Common myeloid progenitor, CD34-positive (primary cell): ENCODE results near the gene PRKCE.

Experiments
- CTCF ChIA-PET: fragments of 350-600 bp; sonication (Branson Sonifier 250); formaldehyde crosslinking; loops from one replicate; lab custom pipeline; 2021; ENCODE audit warnings: antibody characterized with exemption; lab: Charles Lee
- POLR2A ChIA-PET: fragments of 350-600 bp; sonication (Branson Sonifier 250); formaldehyde crosslinking; loops from one replicate; lab custom pipeline; 2021; ENCODE audit warnings: antibody characterized with exemption; lab: Charles Lee
- DNase-seq, 3 donors: peaks; one replicate each; pipeline versions ENCODE4 v3.0.0 to v3.0.0-alpha.2; 2013
- H3K27ac ChIP-seq, 2 experiments: 1 replicate in 1 of 2; 2 replicates in 1 of 2; pipeline ENCODE4 v1.7.0; 2013; ENCODE audit warnings: inconsistent platforms in 2 of 2, low read length in 2 of 2, mild to moderate bottlenecking in 2 of 2, low read depth in 1 of 2, moderate library complexity in 1 of 2; ENCODE audit not compliant: severe bottlenecking in 2 of 2, insufficient read depth in 1 of 2, poor library complexity in 1 of 2
- H3K27me3 ChIP-seq, 5 experiments: replicated peaks in 2 of 5; 1 replicate in 3 of 5; 2 replicates in 2 of 5; pipeline versions ENCODE4 v1.6.1 to v1.7.0; 2013; ENCODE audit warnings: low read length in 4 of 5, mild to moderate bottlenecking in 2 of 5, moderate library complexity in 2 of 5, inconsistent platforms in 1 of 5; ENCODE audit not compliant: insufficient read depth in 5 of 5, control insufficient read depth in 4 of 5
- H3K36me3 ChIP-seq, 4 experiments: 1 replicate in 2 of 4; 2 replicates in 2 of 4; pipeline versions ENCODE4 v1.6.1 to v1.7.0; 2013; ENCODE audit warnings: low read length in 3 of 4, control low read depth in 1 of 4, mild to moderate bottlenecking in 1 of 4; ENCODE audit not compliant: control insufficient read depth in 4 of 4, insufficient read depth in 4 of 4
- H3K4me1 ChIP-seq, 4 experiments: 1 replicate in 3 of 4; 2 replicates in 1 of 4; pipeline versions ENCODE4 v1.6.1 to v1.7.1; 2013; ENCODE audit warnings: low read length in 3 of 4, mild to moderate bottlenecking in 3 of 4, control low read depth in 1 of 4, inconsistent platforms in 1 of 4, moderate library complexity in 1 of 4; ENCODE audit not compliant: control insufficient read depth in 4 of 4, insufficient read depth in 4 of 4; ENCODE audit errors: control extremely low read depth in 1 of 4
- H3K4me3 ChIP-seq, 7 experiments: 1 replicate in 4 of 7; 2 replicates in 3 of 7; pipeline versions ENCODE4 v1.5.1 to v1.7.0; 2013; ENCODE audit warnings: mild to moderate bottlenecking in 7 of 7, low read length in 6 of 7, moderate library complexity in 6 of 7, inconsistent platforms in 2 of 7, low read depth in 2 of 7, control low read depth in 1 of 7; ENCODE audit not compliant: insufficient read depth in 4 of 7, control insufficient read depth in 1 of 7; ENCODE audit errors: extremely low read depth in 1 of 7
- H3K9me3 ChIP-seq, 5 experiments: 1 replicate in 4 of 5; 2 replicates in 1 of 5; pipeline versions ENCODE4 v1.6.1 to v1.7.1; 2013; ENCODE audit warnings: low read length in 4 of 5, mild to moderate bottlenecking in 2 of 5, inconsistent platforms in 1 of 5, low read depth in 1 of 5, moderate library complexity in 1 of 5; ENCODE audit not compliant: control insufficient read depth in 4 of 5, insufficient read depth in 2 of 5; ENCODE audit errors: control extremely low read depth in 1 of 5
- WGBS: methylation state at CpG from one replicate; pipeline ENCODE4 v1.1.5; 2013; ENCODE audit not compliant: insufficient coverage; 5-methylcytosine and 5-hydroxymethylcytosine counted together

Gene PRKCE

DNA sequence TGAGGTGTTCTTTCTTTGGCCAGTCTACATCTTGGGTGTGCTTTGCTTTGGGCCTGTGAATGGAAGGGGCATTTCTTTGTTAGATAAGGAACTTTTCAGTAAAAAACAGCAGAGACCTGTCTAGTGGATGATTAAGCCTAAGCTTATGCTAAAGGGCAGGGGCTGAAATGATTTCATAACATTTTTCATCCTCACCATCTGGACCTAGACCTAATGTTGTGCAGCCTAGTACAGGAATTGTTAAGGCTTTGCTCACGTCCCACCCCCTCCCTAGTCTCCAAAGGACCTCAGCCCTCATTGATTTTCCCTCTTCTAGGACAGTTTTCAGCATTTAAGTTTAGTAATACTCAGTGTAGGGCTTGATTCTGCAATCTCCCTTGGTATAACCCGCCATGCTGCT lies 111.8 kb downstream of the PRKCE start:
- Histone ChIP-seq H3K36me3 (no peaks in the 10 kb centered on the region), H3K4me1 (peaks cover 3 to 37% (median 9%) of the 10 kb centered on the region in 4 experiments), H3K4me3 (no peak overlapping the region), H3K27me3 (no peaks in the 10 kb centered on the region), H3K27ac (no peak overlapping the region), H3K9me3 (no peaks in the 10 kb centered on the region)
- 100% methylated on average over 2 of the region's 2 CpGs for WGBS
- no peak for DNase-seq
- ChIA-PET CTCF (interaction anchor here (1.2 to 2.4 kb wide), 2 partner anchors 15 to 17 kb away, joined by 3 to 9 read pairs; no protein-coding TSS in a partner anchor), POLR2A (no interaction called here)

DNA sequence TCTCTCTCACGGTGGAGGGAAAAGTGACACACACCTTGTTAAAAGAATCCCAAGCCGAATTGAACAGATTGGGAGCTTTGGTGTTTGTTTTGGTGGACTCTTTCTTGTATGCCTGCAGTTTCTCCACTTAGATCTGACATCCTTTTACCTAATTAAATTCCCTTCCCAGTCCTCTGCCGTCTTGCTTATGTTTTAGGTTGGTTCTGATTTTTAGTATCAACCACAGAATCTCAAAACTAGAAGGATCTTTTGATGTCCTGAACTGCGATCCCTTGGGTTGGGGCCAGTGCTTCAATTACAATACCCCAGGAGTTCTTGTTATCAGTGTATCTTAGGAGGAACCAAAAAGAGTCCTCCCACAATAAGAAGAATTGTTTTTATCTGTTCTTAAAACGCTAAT lies 112.3 kb downstream of the PRKCE start:
- H3K27ac ChIP-seq, result no peak overlapping the region
- ChIA-PET POLR2A (no interaction called here), CTCF (interaction anchor here (0.9 to 2.4 kb wide), 2 partner anchors 15 to 17 kb away, joined by 4 to 9 read pairs; no protein-coding TSS in a partner anchor)
- DNase-seq, result no peak
- WGBS, result no CpG with 5 or more reads among the region's 5 CpGs
- H3K4me3 ChIP-seq, result no peak overlapping the region
- no peaks in the 10 kb centered on the region for H3K36me3 ChIP-seq
- H3K27me3 ChIP-seq, result no peaks in the 10 kb centered on the region
- H3K4me1 ChIP-seq, result peaks cover 3 to 37% (median 9%) of the 10 kb centered on the region in 4 experiments
- H3K9me3 ChIP-seq, result no peaks in the 10 kb centered on the region

DNA sequence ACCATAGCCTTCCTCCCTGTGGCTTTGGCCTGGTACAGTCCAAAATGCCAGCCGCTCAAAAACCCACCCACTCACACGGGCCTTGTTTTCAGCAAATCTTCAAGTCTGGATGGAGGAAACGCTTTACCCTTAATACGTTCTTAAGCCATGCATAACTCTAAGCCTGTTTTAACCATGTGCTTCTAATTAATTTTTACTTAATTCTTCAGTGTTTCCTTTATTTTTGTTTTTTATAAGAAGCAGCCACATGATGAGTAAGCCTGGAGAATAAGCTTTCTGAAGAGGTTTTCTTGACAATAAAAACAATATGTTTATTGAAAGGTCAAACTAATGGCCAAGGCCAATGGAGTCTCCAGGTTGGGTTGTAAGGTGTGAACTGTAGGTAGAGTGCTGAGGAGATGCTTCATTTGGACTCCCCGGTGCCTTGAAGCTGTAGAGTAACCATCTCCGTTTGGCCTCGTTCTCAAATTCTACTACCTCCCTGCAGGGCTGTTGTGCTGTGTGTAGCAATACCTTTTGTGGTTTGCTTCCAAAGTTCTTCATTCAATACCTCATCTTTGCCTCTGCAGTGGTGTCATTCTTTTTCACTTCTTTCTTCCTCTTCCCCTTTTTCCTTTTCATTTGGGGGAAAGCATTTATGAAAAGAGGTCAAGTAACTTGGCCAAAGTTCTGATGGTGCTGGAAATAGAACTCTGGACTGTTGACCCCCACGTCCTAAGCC lies 113.7 kb downstream of the PRKCE start:
- CTCF ChIA-PET, result interaction anchor here (0.8 kb wide), 1 partner anchor 28 kb away, joined by 3 read pairs; no protein-coding TSS in a partner anchor
- peak in 2 of 3 donors; percentile 38 to 53 for DNase-seq
- 100% methylated on average over 3 of the region's 8 CpGs for WGBS
- H3K4me3 ChIP-seq, result no peak overlapping the region
- no peaks in the 10 kb centered on the region for H3K27me3 ChIP-seq
- no peak overlapping the region for H3K27ac ChIP-seq
- peaks cover 3 to 42% (median 9%) of the 10 kb centered on the region in 4 experiments for H3K4me1 ChIP-seq
- POLR2A ChIA-PET, result no interaction called here
- H3K36me3 ChIP-seq, result no peaks in the 10 kb centered on the region
- H3K9me3 ChIP-seq, result no peaks in the 10 kb centered on the region

DNA sequence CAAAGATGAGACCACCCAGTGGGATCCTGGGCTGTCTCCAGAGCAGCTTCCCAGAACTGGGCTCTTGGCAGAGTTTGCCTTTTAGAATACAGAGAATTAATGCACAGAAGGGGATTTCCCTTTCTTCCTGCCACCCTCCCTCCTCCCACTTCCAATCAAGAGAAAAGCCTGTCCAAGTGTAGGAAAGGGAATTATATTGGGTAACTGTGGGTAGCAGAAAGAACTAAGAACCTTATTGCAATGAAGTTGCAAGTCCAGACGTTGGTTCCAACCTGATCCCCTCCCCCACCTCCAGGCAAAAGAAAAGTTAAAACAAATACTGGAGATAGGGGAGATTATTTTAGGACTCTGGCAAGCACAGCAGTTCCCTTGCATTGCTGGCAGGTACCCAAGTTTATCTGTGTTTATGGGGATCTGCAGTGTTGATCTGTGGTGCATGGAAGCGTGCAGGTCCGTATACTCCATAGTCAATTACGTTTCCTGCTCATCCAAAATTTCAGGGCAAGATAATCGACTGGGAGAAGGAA lies 114.3 kb downstream of the PRKCE start:
- no peak overlapping the region for H3K4me3 ChIP-seq
- CTCF ChIA-PET, result interaction anchor here (0.8 kb wide), 1 partner anchor 28 kb away, joined by 3 read pairs; no protein-coding TSS in a partner anchor
- no peaks in the 10 kb centered on the region for H3K27me3 ChIP-seq
- no peaks in the 10 kb centered on the region for H3K36me3 ChIP-seq
- WGBS, result 100% methylated on average over 2 of the region's 5 CpGs
- no peak overlapping the region for H3K27ac ChIP-seq
- POLR2A ChIA-PET, result no interaction called here
- no peak for DNase-seq
- H3K9me3 ChIP-seq, result no peaks in the 10 kb centered on the region
- peaks cover 4 to 48% (median 10%) of the 10 kb centered on the region in 4 experiments for H3K4me1 ChIP-seq

DNA sequence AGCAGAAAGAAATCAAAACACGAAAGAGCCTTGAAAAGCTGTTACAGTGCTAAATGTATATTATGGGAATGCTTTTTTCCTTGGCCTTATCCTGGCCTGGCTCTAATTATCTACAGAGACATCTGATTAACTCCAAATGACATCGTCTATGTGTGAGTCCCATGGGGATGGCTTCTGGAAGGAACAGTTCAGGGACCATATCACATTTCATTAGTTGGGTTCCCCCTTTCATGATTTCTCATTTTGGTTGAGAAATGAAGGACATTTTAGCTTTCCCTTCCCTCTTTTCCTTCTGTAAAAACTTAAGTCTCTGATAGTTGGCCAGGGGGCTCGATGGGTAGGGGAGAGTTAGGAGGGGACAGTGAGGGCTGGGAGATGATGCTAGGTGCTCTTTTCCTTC lies 116.7 kb downstream of the PRKCE start:
- Histone ChIP-seq H3K27ac (no peak overlapping the region), H3K4me1 (peaks cover 8 to 52% (median 13%) of the 10 kb centered on the region in 4 experiments), H3K36me3 (no peaks in the 10 kb centered on the region), H3K27me3 (no peaks in the 10 kb centered on the region), H3K4me3 (no peak overlapping the region), H3K9me3 (no peaks in the 10 kb centered on the region)
- POLR2A ChIA-PET, result interaction anchor here (0.6 kb wide), 1 partner anchor 300 kb away, joined by 4 read pairs; no protein-coding TSS in a partner anchor
- CTCF ChIA-PET, result interaction anchor here (0.8 to 1.1 kb wide), 2 partner anchors 13 to 122 kb away, joined by 3 to 4 read pairs; no protein-coding TSS in a partner anchor
- no peak for DNase-seq
- 92% methylated on average over 2 of the region's 3 CpGs for WGBS

DNA sequence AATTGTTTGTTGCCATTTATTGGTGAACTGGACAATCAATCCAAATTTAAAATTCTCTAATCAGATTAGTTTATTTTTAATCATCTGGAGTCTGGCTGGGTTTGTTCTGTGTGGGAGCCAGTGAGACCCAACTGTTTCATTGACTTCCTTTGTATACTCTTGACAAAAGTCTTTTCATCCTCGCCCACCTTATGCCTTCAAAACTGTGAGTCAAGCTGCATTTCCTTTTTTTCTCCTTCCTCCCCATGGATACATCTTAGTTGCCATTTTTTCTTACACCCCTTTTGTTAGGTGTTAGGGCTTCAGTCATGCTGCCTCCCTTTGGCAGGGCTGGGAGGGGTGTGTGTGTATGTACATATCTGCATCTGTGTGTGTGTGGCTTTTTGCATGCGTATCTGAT lies 117.6 kb downstream of the PRKCE start:
- WGBS, result 100% methylated on average over 1 of the region's 2 CpGs
- Histone ChIP-seq H3K27ac (no peak overlapping the region), H3K36me3 (no peaks in the 10 kb centered on the region), H3K27me3 (no peaks in the 10 kb centered on the region), H3K9me3 (no peaks in the 10 kb centered on the region), H3K4me1 (peaks cover 8 to 52% (median 13%) of the 10 kb centered on the region in 4 experiments), H3K4me3 (no peak overlapping the region)
- no peak for DNase-seq
- POLR2A ChIA-PET, result no interaction called here
- CTCF ChIA-PET, result interaction anchor here (1.1 kb wide), 1 partner anchor 123 kb away, joined by 4 read pairs; no protein-coding TSS in a partner anchor
